HEK293 (cell line): ENCODE measurements around the gene ZNF529.

Source experiments
- KLF9 ChIP-seq: fragments of 450-650 bp; formaldehyde crosslinking; IDR thresholded peaks from 2 replicates; pipeline ENCODE4 v1.5.1; 2016; ENCODE audit warnings: missing biosample characterization, missing genetic modification characterization, low read depth
- ZBTB49 ChIP-seq: fragments of 450-650 bp; formaldehyde crosslinking; IDR thresholded peaks from 2 replicates; pipeline ENCODE4 v1.5.1; 2016; ENCODE audit warnings: missing biosample characterization, missing genetic modification characterization, low read depth
- ZBTB7A ChIP-seq: fragments of 450-650 bp; formaldehyde crosslinking; IDR thresholded peaks from 2 replicates; pipeline ENCODE4 v1.5.1; 2016; ENCODE audit warnings: low read depth, missing biosample characterization, missing genetic modification characterization
- ZNF138 ChIP-seq: fragments of 450-650 bp; formaldehyde crosslinking; IDR thresholded peaks from 2 replicates; pipeline ENCODE4 v1.5.1; 2016; ENCODE audit warnings: missing biosample characterization, missing genetic modification characterization, borderline replicate concordance
- ZNF16 ChIP-seq: fragments of 450-650 bp; formaldehyde crosslinking; IDR thresholded peaks from 2 replicates; pipeline ENCODE4 v1.5.1; 2016; ENCODE audit warnings: low read depth, missing biosample characterization, missing genetic modification characterization
- ZNF221 ChIP-seq: fragments of 450-650 bp; formaldehyde crosslinking; IDR thresholded peaks from 2 replicates; pipeline ENCODE4 v1.5.1; 2017; ENCODE audit warnings: missing biosample characterization, missing genetic modification characterization, borderline replicate concordance
- ZNF510 ChIP-seq: fragments of 450-650 bp; formaldehyde crosslinking; IDR thresholded peaks from 2 replicates; pipeline ENCODE4 v1.5.1; 2018; ENCODE audit warnings: mild to moderate bottlenecking, missing genetic modification characterization, missing biosample characterization; ENCODE audit not compliant: insufficient replicate concordance
- ZNF518A ChIP-seq: fragments of 450-650 bp; formaldehyde crosslinking; conservative IDR thresholded peaks from 2 replicates; pipeline ENCODE4 v1.5.1; 2016; ENCODE audit warnings: low read depth, missing biosample characterization, missing genetic modification characterization
- ZNF776 ChIP-seq: fragments of 450-650 bp; formaldehyde crosslinking; IDR thresholded peaks from 2 replicates; pipeline ENCODE4 v1.5.0; 2017; ENCODE audit warnings: missing biosample characterization, missing genetic modification characterization, borderline replicate concordance
- ZSCAN30 ChIP-seq: fragments of 450-650 bp; IDR thresholded peaks from 2 replicates; pipeline ENCODE4 v1.5.1; 2018; ENCODE audit warnings: missing biosample characterization, mild to moderate bottlenecking, missing genetic modification characterization, moderate library complexity
- TF ChIP-seq, protein P1 (sequence below): fragments of 450-650 bp; formaldehyde crosslinking; IDR thresholded peaks from 2 replicates; pipeline ENCODE4 v1.5.1; 2016; ENCODE audit warnings: missing biosample characterization, missing genetic modification characterization
- TF ChIP-seq, protein P2 (sequence below): fragments of 450-650 bp; formaldehyde crosslinking; IDR thresholded peaks from 2 replicates; pipeline ENCODE4 v1.5.1; 2016; ENCODE audit warnings: missing biosample characterization, missing genetic modification characterization

- TF ChIP-seq ZNF221 (tag by site-specific recombination) (no peak), ZSCAN30 (tag by site-specific recombination) (no peak), ZBTB7A (tag by site-specific recombination) (no peak), KLF9 (no peak), ZBTB49 (tag by site-specific recombination) (no peak), ZNF510 (tag by site-specific recombination) (no peak), ZNF138 (no peak), ZNF776 (tag by site-specific recombination) (no peak), ZNF518A (tag by site-specific recombination) (no peak), ZNF16 (tag by site-specific recombination) (no peak)
- TF ChIP-seq, protein P1, sequence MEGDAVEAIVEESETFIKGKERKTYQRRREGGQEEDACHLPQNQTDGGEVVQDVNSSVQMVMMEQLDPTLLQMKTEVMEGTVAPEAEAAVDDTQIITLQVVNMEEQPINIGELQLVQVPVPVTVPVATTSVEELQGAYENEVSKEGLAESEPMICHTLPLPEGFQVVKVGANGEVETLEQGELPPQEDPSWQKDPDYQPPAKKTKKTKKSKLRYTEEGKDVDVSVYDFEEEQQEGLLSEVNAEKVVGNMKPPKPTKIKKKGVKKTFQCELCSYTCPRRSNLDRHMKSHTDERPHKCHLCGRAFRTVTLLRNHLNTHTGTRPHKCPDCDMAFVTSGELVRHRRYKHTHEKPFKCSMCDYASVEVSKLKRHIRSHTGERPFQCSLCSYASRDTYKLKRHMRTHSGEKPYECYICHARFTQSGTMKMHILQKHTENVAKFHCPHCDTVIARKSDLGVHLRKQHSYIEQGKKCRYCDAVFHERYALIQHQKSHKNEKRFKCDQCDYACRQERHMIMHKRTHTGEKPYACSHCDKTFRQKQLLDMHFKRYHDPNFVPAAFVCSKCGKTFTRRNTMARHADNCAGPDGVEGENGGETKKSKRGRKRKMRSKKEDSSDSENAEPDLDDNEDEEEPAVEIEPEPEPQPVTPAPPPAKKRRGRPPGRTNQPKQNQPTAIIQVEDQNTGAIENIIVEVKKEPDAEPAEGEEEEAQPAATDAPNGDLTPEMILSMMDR (tag by site-specific recombination), result no peak
- TF ChIP-seq, protein P2, sequence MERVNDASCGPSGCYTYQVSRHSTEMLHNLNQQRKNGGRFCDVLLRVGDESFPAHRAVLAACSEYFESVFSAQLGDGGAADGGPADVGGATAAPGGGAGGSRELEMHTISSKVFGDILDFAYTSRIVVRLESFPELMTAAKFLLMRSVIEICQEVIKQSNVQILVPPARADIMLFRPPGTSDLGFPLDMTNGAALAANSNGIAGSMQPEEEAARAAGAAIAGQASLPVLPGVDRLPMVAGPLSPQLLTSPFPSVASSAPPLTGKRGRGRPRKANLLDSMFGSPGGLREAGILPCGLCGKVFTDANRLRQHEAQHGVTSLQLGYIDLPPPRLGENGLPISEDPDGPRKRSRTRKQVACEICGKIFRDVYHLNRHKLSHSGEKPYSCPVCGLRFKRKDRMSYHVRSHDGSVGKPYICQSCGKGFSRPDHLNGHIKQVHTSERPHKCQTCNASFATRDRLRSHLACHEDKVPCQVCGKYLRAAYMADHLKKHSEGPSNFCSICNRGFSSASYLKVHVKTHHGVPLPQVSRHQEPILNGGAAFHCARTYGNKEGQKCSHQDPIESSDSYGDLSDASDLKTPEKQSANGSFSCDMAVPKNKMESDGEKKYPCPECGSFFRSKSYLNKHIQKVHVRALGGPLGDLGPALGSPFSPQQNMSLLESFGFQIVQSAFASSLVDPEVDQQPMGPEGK (tag by site-specific recombination), result no peak
These were observed 8.7 kb downstream of the ZNF529 start for GRCh38 chr19:36564391-36564790.
